ENCODE results near the gene SCLT1.

Gene SCLT1

GRCh38 chr4:128866691-128867090 is 226.6 kb downstream of the SCLT1 start:
- no peak for DNase-seq

GRCh38 chr4:128866269-128866668 is 227.1 kb downstream of the SCLT1 start:
- no peak for DNase-seq

- no peak for DNase-seq
Observed at GRCh38 chr4:128865132-128865531, 228.2 kb downstream of the SCLT1 start.

- peak; percentile 24 for DNase-seq
Observed at GRCh38 chr4:128863312-128864075, 229.8 kb downstream of the SCLT1 start.

GRCh38 chr4:128862608-128863311 is 230.6 kb downstream of the SCLT1 start:
- no peak for DNase-seq

- DNase-seq, result no peak
Observed at GRCh38 chr4:128861856-128862518, 231.4 kb downstream of the SCLT1 start.

- DNase-seq, result no peak
Observed at GRCh38 chr4:128859887-128860677, 233.3 kb downstream of the SCLT1 start.

GRCh38 chr4:128858879-128859671 is 234.3 kb downstream of the SCLT1 start:
- no peak for DNase-seq

GRCh38 chr4:128856246-128856645 is 237.1 kb downstream of the SCLT1 start:
- DNase-seq, result no peak

GRCh38 chr4:128855621-128856020 is 237.7 kb downstream of the SCLT1 start:
- no peak for DNase-seq

GRCh38 chr4:128854433-128854832 is 238.9 kb downstream of the SCLT1 start:
- no peak for DNase-seq

- DNase-seq, result no peak
Observed at GRCh38 chr4:128853741-128854140, 239.6 kb downstream of the SCLT1 start.

- no peak for DNase-seq
Observed at GRCh38 chr4:128850252-128850651, 243.1 kb downstream of the SCLT1 start.

GRCh38 chr4:128848461-128848860 is 244.9 kb downstream of the SCLT1 start:
- DNase-seq, result no peak

GRCh38 chr4:128847082-128847724 is 246.1 kb downstream of the SCLT1 start:
- DNase-seq, result peak; percentile 30

GRCh38 chr4:128846063-128846462 is 247.3 kb downstream of the SCLT1 start:
- peak; percentile 5 for DNase-seq

- DNase-seq, result no peak
Observed at GRCh38 chr4:128844931-128845330, 248.4 kb downstream of the SCLT1 start.

- DNase-seq, result no peak
Observed at GRCh38 chr4:128841402-128841801, 251.9 kb downstream of the SCLT1 start.

- no peak for DNase-seq
Observed at GRCh38 chr4:128840711-128841318, 252.5 kb downstream of the SCLT1 start.

GRCh38 chr4:128837679-128838078 is 255.7 kb downstream of the SCLT1 start:
- no peak for DNase-seq

- DNase-seq, result no peak
Observed at GRCh38 chr4:128837198-128837597, 256.1 kb downstream of the SCLT1 start.

Data from NCI-H1105 (cell line).